DMS53 (cell line): ENCODE results near the gene TRUB2.

Experiments used
- DNase-seq: peaks from one replicate; lab custom pipeline; 2025; lab: John Stamatoyannopoulos, UW

TRUB2 gene

GRCh38 chr9:128322404-128323211, at the start of gene TRUB2, which contains the start of gene COQ4:
Gene TRUB2, minus strand, starts transcription at chr9:128322447. Its CDS starts 39 bp downstream, at chr9:128322408.
Gene COQ4, plus strand, starts transcription at chr9:128322839. Its CDS starts 20 bp downstream, at chr9:128322859.
- DNase-seq, result peak; percentile 98

GRCh38 chr9:128371630-128372117, 49.4 kb upstream of the TRUB2 start:
- no peak for DNase-seq

GRCh38 chr9:128370752-128371629, 48.7 kb upstream of the TRUB2 start, which contains the start of gene URM1:
Gene URM1, plus strand, starts transcription at chr9:128371374. Its CDS starts 7 bp downstream, at chr9:128371381.
- DNase-seq, result peak; percentile 98

GRCh38 chr9:128370367-128370751, 48.1 kb upstream of the TRUB2 start:
- peak; percentile 50 for DNase-seq

GRCh38 chr9:128369024-128369706, 46.9 kb upstream of the TRUB2 start:
- no peak for DNase-seq

GRCh38 chr9:128365525-128365924, 43.3 kb upstream of the TRUB2 start:
- DNase-seq, result no peak

- no peak for DNase-seq
Observed at GRCh38 chr9:128362774-128363173, 40.5 kb upstream of the TRUB2 start.

- DNase-seq, result peak; percentile 92
Observed at GRCh38 chr9:128361986-128362646, 39.9 kb upstream of the TRUB2 start.

GRCh38 chr9:128361296-128361985, 39.2 kb upstream of the TRUB2 start:
- DNase-seq, result peak; percentile 82

GRCh38 chr9:128360826-128361225, 38.6 kb upstream of the TRUB2 start:
- no peak for DNase-seq

GRCh38 chr9:128358861-128359260, 36.6 kb upstream of the TRUB2 start:
- no peak for DNase-seq

GRCh38 chr9:128358090-128358489, 35.8 kb upstream of the TRUB2 start:
- DNase-seq, result no peak

GRCh38 chr9:128355451-128355850, 33.2 kb upstream of the TRUB2 start:
- no peak for DNase-seq

GRCh38 chr9:128349772-128350171, 27.5 kb upstream of the TRUB2 start:
- no peak for DNase-seq

GRCh38 chr9:128349125-128349524, 26.9 kb upstream of the TRUB2 start:
- DNase-seq, result no peak

GRCh38 chr9:128344931-128345605, 22.8 kb upstream of the TRUB2 start:
- DNase-seq, result no peak

GRCh38 chr9:128343855-128344254, 21.6 kb upstream of the TRUB2 start:
- no peak for DNase-seq

GRCh38 chr9:128342971-128343680, 20.9 kb upstream of the TRUB2 start:
- DNase-seq, result no peak

GRCh38 chr9:128341435-128341849, 19.2 kb upstream of the TRUB2 start:
- DNase-seq, result peak; percentile 91
